Tibial nerve (tissue), 4 donors: ENCODE data around the gene MED12L. TPM values are rescaled to one million over a fixed set of nuclear protein-coding genes. Genes with fewer than 3 reads are reported as not detected.

Experiments used
- DNase-seq, 2 donors: peaks; one replicate each; pipeline ENCODE4 v3.0.0-alpha.2; 2019; ENCODE audit warnings: low spot score in 2 of 2
- H3K27ac ChIP-seq, 4 donors: fragments of 200-600 bp; sonication (generic) in 3 of 4; one replicate each; pipeline ENCODE4 v1.5.1; 2017 to 2019; ENCODE audit warnings: mild to moderate bottlenecking in 1 of 4
- H3K27me3 ChIP-seq, 2 donors: fragments of 200-600 bp; sonication (generic) in 1 of 2; one replicate each; pipeline versions ENCODE4 v1.5.1 to v1.6.0; 2017 to 2019
- H3K36me3 ChIP-seq, 3 donors: fragments of 200-600 bp; sonication (generic); one replicate each; pipeline ENCODE4 v1.5.1; 2018 to 2019
- H3K4me1 ChIP-seq, 4 donors: fragments of 200-600 bp; sonication (generic) in 3 of 4; one replicate each; pipeline ENCODE4 v1.5.1; 2017 to 2019
- H3K4me3 ChIP-seq, 4 donors: fragments of 200-600 bp; sonication (generic) in 3 of 4; one replicate each; pipeline ENCODE4 v1.5.1; 2017 to 2019; ENCODE audit warnings: mild to moderate bottlenecking in 1 of 4, moderate library complexity in 1 of 4
- H3K9me3 ChIP-seq, 4 donors: fragments of 200-600 bp; sonication (generic) in 3 of 4; one replicate each; pipeline ENCODE4 v1.5.1; 2017 to 2019
- CTCF ChIP-seq, 5 experiments: fragments of 200-600 bp in 3 of 5; fragments of 450-650 bp in 2 of 5; sonication (generic) in 3 of 5; IDR thresholded peaks; one replicate each; pipeline ENCODE4 v1.5.1; 2016 to 2019; ENCODE audit warnings: antibody characterized with exemption in 5 of 5, mild to moderate bottlenecking in 3 of 5, moderate library complexity in 2 of 5
- EP300 ChIP-seq, 2 donors: sonication (generic); formaldehyde crosslinking; IDR thresholded peaks; one replicate each; pipeline ENCODE4 v1.6.1; 2017; ENCODE audit warnings: antibody characterized with exemption in 2 of 2, mild to moderate bottlenecking in 1 of 2
- POLR2A ChIP-seq, 2 donors: fragments of 450-650 bp; IDR thresholded peaks; one replicate each; pipeline ENCODE4 v1.6.1; 2017; ENCODE audit warnings: antibody characterized with exemption in 2 of 2, mild to moderate bottlenecking in 2 of 2, moderate library complexity in 2 of 2
- WGBS, 2 donors: methylation state at CpG; one replicate each; pipeline ENCODE4 v1.1.5; 2018; 5-methylcytosine and 5-hydroxymethylcytosine counted together
- total RNA-seq, 4 donors: library from RNA; depleted of rRNA; stranded (reverse); fragments of >200 nt; gene quantifications; one replicate each; pipeline ENCODE4 v1.1.0, GENCODE V29; 2016

Gene MED12L
- total RNA-seq, 4 donors from 2014 or later = 1.2 to 5.9 (median 2.4) TPM

- Histone ChIP-seq H3K27me3 (no peaks in the 10 kb centered on the region), H3K36me3 (no peaks in the 10 kb centered on the region), H3K9me3 (no peaks in the 10 kb centered on the region), H3K4me3 (no peak overlapping the region), H3K27ac (no peak overlapping the region), H3K4me1 (peaks cover 0 to 7% (median 0%) of the 10 kb centered on the region in 4 donors)
- WGBS, 2 donors = 60 to 63% methylated on average over 3 of the region's 3 CpGs
- TF ChIP-seq CTCF (IDR thresholded peaks at IDR 0.05) (no peak), EP300 (IDR thresholded peaks at IDR 0.05) (no peak), POLR2A (IDR thresholded peaks at IDR 0.05) (no peak)
- no peak for DNase-seq
Measured at GRCh38 chr3:151446002-151446340, 360.5 kb downstream of the MED12L start.

- DNase-seq = no peak
- no peaks in the 10 kb centered on the region for H3K27me3 ChIP-seq
- H3K4me3 ChIP-seq = no peak overlapping the region
- H3K36me3 ChIP-seq = no peaks in the 10 kb centered on the region
- H3K27ac ChIP-seq = no peak overlapping the region
- TF ChIP-seq CTCF (IDR thresholded peaks at IDR 0.05) (no peak), POLR2A (IDR thresholded peaks at IDR 0.05) (no peak), EP300 (IDR thresholded peaks at IDR 0.05) (no peak)
- H3K9me3 ChIP-seq = no peaks in the 10 kb centered on the region
- 0 to 35% methylated on average over 1 of the region's 1 CpG for WGBS, 2 donors
- no peaks in the 10 kb centered on the region for H3K4me1 ChIP-seq
Measured at GRCh38 chr3:151452368-151452767, 366.9 kb downstream of the MED12L start.

GRCh38 chr3:151452841-151453240 is 367.4 kb downstream of the MED12L start:
- Histone ChIP-seq H3K4me1 (no peaks in the 10 kb centered on the region), H3K27me3 (no peaks in the 10 kb centered on the region), H3K4me3 (no peak overlapping the region), H3K9me3 (no peaks in the 10 kb centered on the region), H3K27ac (no peak overlapping the region), H3K36me3 (no peaks in the 10 kb centered on the region)
- DNase-seq = no peak
- WGBS, 2 donors = 54 to 56% methylated on average over 2 of the region's 2 CpGs
- no peak for TF ChIP-seq EP300 (IDR thresholded peaks at IDR 0.05)
- TF ChIP-seq POLR2A (IDR thresholded peaks at IDR 0.05) = no peak
- no peak for TF ChIP-seq CTCF (IDR thresholded peaks at IDR 0.05)

GRCh38 chr3:151456065-151456464 is 370.6 kb downstream of the MED12L start:
- no peak overlapping the region for H3K4me3 ChIP-seq
- no peak for DNase-seq
- peaks cover 0 to 4% of the 10 kb centered on the region in 2 donors for H3K27me3 ChIP-seq
- no peak for TF ChIP-seq EP300 (IDR thresholded peaks at IDR 0.05)
- TF ChIP-seq CTCF (IDR thresholded peaks at IDR 0.05) = no peak
- TF ChIP-seq POLR2A (IDR thresholded peaks at IDR 0.05) = no peak
- WGBS, 2 donors = 84% methylated on average over 3 of the region's 3 CpGs
- peaks cover 0 to 9% (median 0%) of the 10 kb centered on the region in 4 donors for H3K4me1 ChIP-seq
- H3K9me3 ChIP-seq = no peaks in the 10 kb centered on the region
- no peaks in the 10 kb centered on the region for H3K36me3 ChIP-seq
- H3K27ac ChIP-seq = no peak overlapping the region

- H3K4me3 ChIP-seq = no peak overlapping the region
- no peak overlapping the region for H3K27ac ChIP-seq
- no peaks in the 10 kb centered on the region for H3K36me3 ChIP-seq
- no peak for TF ChIP-seq POLR2A (IDR thresholded peaks at IDR 0.05)
- TF ChIP-seq CTCF (IDR thresholded peaks at IDR 0.05) = no peak
- no peak for TF ChIP-seq EP300 (IDR thresholded peaks at IDR 0.05)
- H3K9me3 ChIP-seq = no peaks in the 10 kb centered on the region
- peaks cover 0 to 11% (median 0%) of the 10 kb centered on the region in 4 donors for H3K4me1 ChIP-seq
- no peak for DNase-seq
- peaks cover 0 to 15% of the 10 kb centered on the region in 2 donors for H3K27me3 ChIP-seq
- 59 to 62% methylated on average over 2 to 3 of the region's 3 CpGs for WGBS, 2 donors
Measured at GRCh38 chr3:151459358-151459757, 373.9 kb downstream of the MED12L start.
